Panc1 (cell line): ENCODE data around the gene CLCN1. TPM values are rescaled to one million over a fixed set of nuclear protein-coding genes. Genes with fewer than 3 reads are reported as not detected.

ENCODE experiments used
- ATAC-seq: fragments of 200-7000 bp; cut with Tn5 transposase; 2 replicates; pipeline ENCODE4 v1.9.1; 2020; ENCODE audit warnings: mild to moderate bottlenecking, moderate library complexity
- BruUV-seq: library from RNA; stranded (reverse); fragments of 400-500 nt; replicated peaks from 2 replicates; lab custom pipeline; 2021; lab: Mats Ljungman, UMichigan
- CTCF ChIA-PET: fragments of 300-600 bp; sonication (Branson Sonifier 250); formaldehyde crosslinking; loops from one replicate; lab custom pipeline; 2022; ENCODE audit warnings: antibody characterized with exemption; lab: Charles Lee
- POLR2A ChIA-PET: fragments of 300-600 bp; sonication (Branson Sonifier 250); formaldehyde crosslinking; loops from one replicate; lab custom pipeline; 2022; ENCODE audit warnings: antibody characterized with exemption; lab: Charles Lee
- DNase-seq: peaks from one replicate; pipeline ENCODE4 v3.0.0-alpha.2; 2010; ENCODE audit warnings: low read depth, low spot score
- H3K27ac ChIP-seq: 2 replicates; pipeline ENCODE4 v1.5.1; 2011; ENCODE audit warnings: mild to moderate bottlenecking, low read length, inconsistent platforms
- H3K27me3 ChIP-seq: fragments of 200-500 bp; sonication (Bioruptor generic); 2 replicates; pipeline ENCODE4 v1.6.0; 2014; ENCODE audit warnings: low read length, inconsistent platforms; ENCODE audit not compliant: control insufficient read depth, insufficient read depth
- H3K36me3 ChIP-seq: fragments of 200-500 bp; sonication (Bioruptor generic); 2 replicates; pipeline ENCODE4 v1.5.1; 2014; ENCODE audit warnings: inconsistent platforms, mild to moderate bottlenecking, low read length, moderate library complexity; ENCODE audit not compliant: control insufficient read depth, insufficient read depth
- H3K4me1 ChIP-seq: 2 replicates; pipeline ENCODE4 v1.5.1; 2011; ENCODE audit warnings: inconsistent platforms, mild to moderate bottlenecking, low read length, moderate library complexity; ENCODE audit not compliant: control insufficient read depth, insufficient read depth
- H3K4me3 ChIP-seq, 2 experiments: 2 replicates each; pipeline ENCODE4 v1.5.1; 2011 to 2012; ENCODE audit warnings: low read depth in 2 of 2, low read length in 2 of 2, mild to moderate bottlenecking in 2 of 2, inconsistent platforms in 1 of 2, moderate library complexity in 1 of 2
- H3K9me3 ChIP-seq: fragments of 200-500 bp; sonication (Bioruptor generic); 2 replicates; pipeline ENCODE4 v1.5.1; 2014; ENCODE audit warnings: low read depth, mild to moderate bottlenecking, inconsistent platforms, low read length, moderate library complexity; ENCODE audit not compliant: control insufficient read depth, insufficient read depth
- CTCF ChIP-seq: fragments of 450-650 bp; IDR thresholded peaks from 2 replicates; pipeline ENCODE4 v1.5.1; 2017; ENCODE audit warnings: mild to moderate bottlenecking
- POLR2AphosphoS5 ChIP-seq: IDR thresholded peaks from 2 replicates; pipeline ENCODE4 v1.6.1; 2012; ENCODE audit warnings: mild to moderate bottlenecking, low read depth, low read length, moderate library complexity
- REST ChIP-seq, 2 experiments: IDR thresholded peaks; 2 replicates each; pipeline ENCODE4 v1.6.1; 2011 to 2012; ENCODE audit warnings: low read depth in 2 of 2, control low read depth in 1 of 2, low read length in 1 of 2, mild to moderate bottlenecking in 1 of 2, moderate library complexity in 1 of 2; ENCODE audit not compliant: insufficient read depth in 1 of 2
- SIN3A ChIP-seq: IDR thresholded peaks from 2 replicates; pipeline ENCODE4 v1.6.1; 2012; ENCODE audit warnings: low read depth, mild to moderate bottlenecking, low read length, moderate library complexity, borderline replicate concordance; ENCODE audit not compliant: insufficient read depth
- TCF7L2 ChIP-seq: IDR thresholded peaks from 2 replicates; pipeline ENCODE4 v1.6.1; 2011; ENCODE audit warnings: mild to moderate bottlenecking, low read depth, low read length, inconsistent platforms
- in situ Hi-C: cut with HindIII; loops from 2 replicates; pipeline ENCODE4 v1.10.0; 2016; ENCODE audit warnings: low sequenced_read_pairs, low pct_unique_long_range_greater_than_20kb
- intact Hi-C: fragments of 100-400 bp; cut with micrococcal nuclease; formaldehyde crosslinking; loops from one replicate; pipeline ENCODE4 v1.10.0; 2022; ENCODE audit not compliant: unreplicated experiment
- total RNA-seq: library from RNA; stranded (reverse); gene quantifications from one replicate; pipeline ENCODE4 v1.2.1, GENCODE V29; 2021; ENCODE audit not compliant: unreplicated experiment

The CLCN1 gene
- total RNA-seq, 1 experiment from 2014 or later: 0.15 TPM

- Histone ChIP-seq H3K27ac (peak overlapping the region; percentile 82), H3K4me3 (peak overlapping the region; percentile 80 to 96), H3K27me3 (no peaks in the 10 kb centered on the region), H3K4me1 (peaks cover 12% of the 10 kb centered on the region; the same call in 1 of the 2 replicates), H3K9me3 (no peaks in the 10 kb centered on the region), H3K36me3 (peaks cover 5% of the 10 kb centered on the region; the same call in 1 of the 2 replicates)
- DNase-seq (no peak), ATAC-seq (no peak; the same call in 1 of the 2 replicates)
- ChIA-PET CTCF (no interaction called here), POLR2A (no interaction called here)
- no TSS peak for BruUV-seq
- intact Hi-C loops (no loop called here), in situ Hi-C loops (no loop called here)
- TF ChIP-seq REST (IDR thresholded peaks at IDR 0.05; ENCODE audit: insufficient read depth in 1 of 2, low read depth in 2 of 2, low read length in 1 of 2) (no peak), TCF7L2 (no peak), SIN3A (no peak), POLR2AphosphoS5 (no peak), CTCF (no peak)
These were observed 65.7 kb downstream of the CLCN1 start for GRCh38 chr7:143381427-143382125.

GRCh38 chr7:143382126-143382790, 66.3 kb downstream of the CLCN1 start:
- H3K27me3 ChIP-seq: no peaks in the 10 kb centered on the region
- H3K27ac ChIP-seq: peak overlapping the region; percentile 82
- DNase-seq (no peak), ATAC-seq (no peak)
- intact Hi-C loops (no loop called here), in situ Hi-C loops (no loop called here)
- H3K36me3 ChIP-seq: peaks cover 5% of the 10 kb centered on the region; the same call in 1 of the 2 replicates
- no peaks in the 10 kb centered on the region for H3K9me3 ChIP-seq
- BruUV-seq: no TSS peak
- ChIA-PET POLR2A (no interaction called here), CTCF (no interaction called here)
- H3K4me3 ChIP-seq: peak overlapping the region; percentile 80 to 96
- no peak for TF ChIP-seq CTCF
- TF ChIP-seq SIN3A: no peak
- no peak for TF ChIP-seq REST (IDR thresholded peaks at IDR 0.05; ENCODE audit: insufficient read depth in 1 of 2, low read depth in 2 of 2, low read length in 1 of 2)
- TF ChIP-seq POLR2AphosphoS5: no peak
- no peak for TF ChIP-seq TCF7L2
- peaks cover 12% of the 10 kb centered on the region; the same call in 1 of the 2 replicates for H3K4me1 ChIP-seq
